Measurements from ENCODE around the gene WAC.
"Not testable (repeated sequence)": the region's sequence is repeated elsewhere in the genome, so short reads cannot be mapped to it uniquely, and the experiment has no call there.

The WAC gene, protein sequence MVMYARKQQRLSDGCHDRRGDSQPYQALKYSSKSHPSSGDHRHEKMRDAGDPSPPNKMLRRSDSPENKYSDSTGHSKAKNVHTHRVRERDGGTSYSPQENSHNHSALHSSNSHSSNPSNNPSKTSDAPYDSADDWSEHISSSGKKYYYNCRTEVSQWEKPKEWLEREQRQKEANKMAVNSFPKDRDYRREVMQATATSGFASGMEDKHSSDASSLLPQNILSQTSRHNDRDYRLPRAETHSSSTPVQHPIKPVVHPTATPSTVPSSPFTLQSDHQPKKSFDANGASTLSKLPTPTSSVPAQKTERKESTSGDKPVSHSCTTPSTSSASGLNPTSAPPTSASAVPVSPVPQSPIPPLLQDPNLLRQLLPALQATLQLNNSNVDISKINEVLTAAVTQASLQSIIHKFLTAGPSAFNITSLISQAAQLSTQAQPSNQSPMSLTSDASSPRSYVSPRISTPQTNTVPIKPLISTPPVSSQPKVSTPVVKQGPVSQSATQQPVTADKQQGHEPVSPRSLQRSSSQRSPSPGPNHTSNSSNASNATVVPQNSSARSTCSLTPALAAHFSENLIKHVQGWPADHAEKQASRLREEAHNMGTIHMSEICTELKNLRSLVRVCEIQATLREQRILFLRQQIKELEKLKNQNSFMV

DNA sequence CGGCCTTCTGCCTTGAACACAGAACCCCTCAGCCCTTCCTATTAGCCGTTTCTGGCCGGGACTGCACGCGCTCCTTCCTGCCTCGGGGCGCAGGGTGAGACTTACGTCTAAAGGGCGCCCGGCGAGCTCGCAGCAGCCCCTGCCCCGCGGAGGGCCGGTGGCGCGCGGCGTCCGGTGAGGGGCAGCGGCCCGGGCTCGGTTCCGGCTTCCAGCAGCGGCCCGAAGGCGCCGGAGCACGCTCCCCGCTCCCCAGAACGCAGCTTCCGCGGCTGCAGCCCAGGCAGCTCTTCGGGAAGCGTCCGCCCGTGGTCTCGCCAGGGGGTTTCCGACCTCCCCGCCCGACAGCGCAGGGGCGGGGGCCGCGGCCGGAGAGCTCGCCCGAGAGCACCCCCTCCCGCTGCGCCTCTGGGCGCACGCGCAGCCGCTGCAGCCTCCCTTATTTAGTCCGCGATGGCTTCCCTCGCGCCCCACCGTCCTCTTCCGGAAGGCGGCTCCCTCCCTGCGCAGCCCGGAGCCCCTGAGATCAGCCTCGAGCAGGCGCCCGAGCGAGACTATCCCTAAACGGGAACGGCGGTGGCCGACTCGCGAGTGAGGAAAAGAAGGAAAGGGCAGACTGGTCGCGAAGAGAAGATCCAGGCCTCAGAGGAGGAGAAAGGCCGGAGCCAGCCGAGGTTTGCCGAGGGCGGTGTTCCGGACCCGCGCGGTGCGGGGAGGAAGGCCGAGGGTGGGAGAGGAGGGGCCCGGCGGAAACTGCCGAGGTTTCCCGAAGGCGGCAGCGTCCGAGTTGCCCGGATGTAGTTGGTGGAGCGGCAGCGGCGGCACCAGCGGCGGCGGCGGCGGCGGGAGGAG, at the start of gene WAC:
WAC (plus strand) TSS at position 782 of the 849 bp plus-strand sequence. CDS start 462 bp downstream, outside the sequence.
- DNase-seq (ENCODE audit: low read depth in 2 of 2), result peak; percentile 91 to 95

GRCh38 chr10:28489206-28489605, 43.7 kb upstream of the WAC start:
- no peak for DNase-seq (ENCODE audit: low read depth in 2 of 2)

DNA sequence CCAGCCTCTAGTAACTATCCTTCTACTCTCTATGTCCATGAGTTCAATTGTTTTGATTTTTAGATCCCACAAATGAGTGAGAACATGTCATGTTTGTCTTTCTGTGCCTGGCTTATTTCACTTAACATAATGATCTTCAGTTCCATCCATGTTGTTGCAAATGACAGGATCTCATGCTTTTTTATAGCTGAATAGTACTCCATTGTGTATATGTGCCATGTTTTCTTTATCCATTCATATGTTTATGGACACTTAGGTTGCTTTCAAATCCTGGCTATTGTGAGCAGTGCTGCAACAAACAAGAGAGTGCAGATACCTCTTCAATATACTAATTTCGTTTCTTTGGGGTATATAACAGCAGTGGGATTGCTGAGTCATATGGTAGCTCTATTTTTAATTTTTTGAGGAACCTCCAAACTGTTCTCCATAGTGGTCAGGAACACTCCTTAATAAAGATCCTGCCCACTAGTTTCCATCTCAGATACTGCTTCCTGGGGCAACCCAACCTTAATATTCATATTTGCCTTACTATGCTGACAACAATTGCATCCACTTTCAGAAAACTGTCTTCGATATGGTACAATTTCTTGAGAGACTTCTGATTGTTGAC, 42.6 kb upstream of the WAC start:
- DNase-seq (ENCODE audit: low read depth in 2 of 2), result not testable (repeated sequence)

- DNase-seq (ENCODE audit: low read depth in 2 of 2), result no peak
These were observed 40.6 kb upstream of the WAC start for GRCh38 chr10:28492116-28492920.

GRCh38 chr10:28494420-28494819, 38.5 kb upstream of the WAC start:
- DNase-seq (ENCODE audit: low read depth in 2 of 2), result no peak

GRCh38 chr10:28495084-28495483, 37.8 kb upstream of the WAC start:
- DNase-seq (ENCODE audit: low read depth in 2 of 2), result no peak

- no peak for DNase-seq (ENCODE audit: low read depth in 2 of 2)
These were observed 36.9 kb upstream of the WAC start for GRCh38 chr10:28496017-28496416.

DNA sequence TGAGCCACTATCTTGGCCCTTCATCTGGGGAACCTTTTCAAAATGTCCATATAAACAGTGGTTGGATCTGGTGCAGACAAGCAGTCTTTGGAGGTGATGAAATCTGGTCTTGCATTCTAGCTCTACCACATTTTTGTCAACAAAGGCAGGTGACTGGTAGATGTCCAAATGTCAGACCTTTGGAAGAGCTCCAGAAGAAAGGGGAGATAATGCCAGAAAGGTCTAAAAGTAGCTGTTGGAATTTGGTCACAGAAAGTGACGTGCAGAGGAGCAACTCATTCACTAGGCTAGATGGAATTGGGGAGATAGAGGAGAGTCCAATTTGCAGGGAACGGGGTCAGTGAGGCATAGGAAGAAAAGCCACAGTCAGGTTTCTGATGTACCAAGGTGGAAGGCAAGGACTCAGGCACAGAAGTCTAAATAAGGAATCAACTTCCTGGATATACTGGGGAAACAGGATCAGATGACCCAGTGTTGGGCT, 36.4 kb upstream of the WAC start:
- no peak for DNase-seq (ENCODE audit: low read depth in 2 of 2)

DNA sequence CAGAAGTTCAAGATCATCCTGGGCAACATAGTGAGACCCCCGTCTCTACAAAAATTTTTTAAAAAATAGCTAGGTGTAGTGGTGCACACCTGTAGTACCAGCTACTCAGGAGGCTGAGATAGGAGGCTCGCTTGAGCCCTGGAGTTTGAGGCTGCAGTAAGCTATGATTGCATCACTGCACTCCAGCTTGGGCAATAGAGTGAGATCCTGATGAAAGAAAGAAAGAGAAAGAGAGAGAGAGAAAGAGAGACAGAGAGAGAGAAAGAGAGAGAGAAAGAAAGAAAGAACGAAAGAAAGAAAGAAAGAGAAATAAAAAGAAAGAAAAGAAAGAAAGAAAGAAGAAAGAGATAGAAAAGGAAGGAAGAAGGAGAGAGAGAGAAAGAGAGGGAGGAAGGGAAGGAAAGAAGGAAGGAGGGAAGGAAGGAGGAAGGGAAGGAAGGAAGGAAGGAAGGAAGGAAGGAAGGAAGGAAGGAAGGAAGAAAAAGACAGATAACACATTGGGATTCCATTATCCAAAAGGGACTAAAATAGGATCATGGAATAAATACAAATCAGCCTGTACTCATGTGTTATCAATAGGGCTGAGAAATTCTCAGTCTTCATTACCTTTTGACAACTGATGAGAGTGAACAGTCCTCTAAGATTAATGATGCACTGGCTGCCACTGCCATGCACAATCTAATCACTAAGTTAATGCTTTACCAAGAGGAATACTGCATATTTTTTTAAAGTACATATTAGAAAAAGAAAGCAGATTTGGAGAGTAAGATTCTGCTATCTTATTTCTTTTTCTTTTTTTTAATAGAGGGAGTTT, 35.4 kb upstream of the WAC start:
- DNase-seq (ENCODE audit: low read depth in 2 of 2), result no peak

GRCh38 chr10:28500203-28500602, 32.7 kb upstream of the WAC start:
- DNase-seq (ENCODE audit: low read depth in 2 of 2), result not testable (repeated sequence)

DNA sequence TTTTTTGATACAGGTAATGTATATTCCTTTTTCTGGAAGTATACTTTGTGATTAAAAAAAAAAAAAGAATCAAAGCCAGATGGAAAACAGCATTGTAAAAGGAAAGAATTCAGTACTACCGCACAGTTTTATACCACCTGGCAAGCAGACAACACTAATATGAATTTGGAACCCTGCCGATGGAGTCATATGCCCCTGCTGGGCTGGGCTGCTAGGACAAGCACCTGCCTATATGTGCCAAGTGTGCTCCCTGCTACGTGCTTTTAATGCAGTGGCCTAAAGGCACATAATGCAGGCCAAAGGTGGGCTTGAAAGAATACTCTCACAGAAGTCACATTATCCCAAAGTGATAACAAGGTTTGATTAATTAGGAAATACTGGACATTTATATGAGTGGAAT, 29.8 kb upstream of the WAC start:
- no peak for DNase-seq (ENCODE audit: low read depth in 2 of 2)

DNA sequence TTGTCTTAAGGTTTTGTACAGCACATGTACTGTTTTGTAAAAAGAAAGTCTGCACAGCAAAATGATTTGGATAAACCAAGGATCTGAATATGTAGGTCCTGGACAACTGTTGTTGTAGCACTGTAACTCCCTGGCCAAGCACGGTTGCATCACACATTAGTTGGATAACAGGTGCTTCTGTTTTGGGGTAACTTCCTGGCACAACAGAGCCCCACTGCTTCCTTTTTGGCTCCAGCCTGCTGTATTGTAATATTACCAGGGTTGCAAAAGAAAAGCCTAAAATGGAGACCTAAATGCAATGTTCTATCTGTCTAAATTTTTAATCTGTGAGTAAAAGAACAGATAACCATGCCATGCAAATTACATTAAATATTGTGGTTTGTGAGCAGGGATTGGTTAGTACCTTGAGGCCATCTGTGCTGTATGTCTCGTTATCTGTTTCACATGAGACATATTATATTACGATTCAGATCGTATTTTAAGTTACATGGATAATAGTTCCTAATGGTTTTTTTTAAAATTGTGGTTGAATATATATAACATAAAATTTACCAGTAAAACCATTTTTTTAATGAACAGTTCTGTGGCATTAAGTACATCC, 27.5 kb upstream of the WAC start:
- no peak for DNase-seq (ENCODE audit: low read depth in 2 of 2)

DNA sequence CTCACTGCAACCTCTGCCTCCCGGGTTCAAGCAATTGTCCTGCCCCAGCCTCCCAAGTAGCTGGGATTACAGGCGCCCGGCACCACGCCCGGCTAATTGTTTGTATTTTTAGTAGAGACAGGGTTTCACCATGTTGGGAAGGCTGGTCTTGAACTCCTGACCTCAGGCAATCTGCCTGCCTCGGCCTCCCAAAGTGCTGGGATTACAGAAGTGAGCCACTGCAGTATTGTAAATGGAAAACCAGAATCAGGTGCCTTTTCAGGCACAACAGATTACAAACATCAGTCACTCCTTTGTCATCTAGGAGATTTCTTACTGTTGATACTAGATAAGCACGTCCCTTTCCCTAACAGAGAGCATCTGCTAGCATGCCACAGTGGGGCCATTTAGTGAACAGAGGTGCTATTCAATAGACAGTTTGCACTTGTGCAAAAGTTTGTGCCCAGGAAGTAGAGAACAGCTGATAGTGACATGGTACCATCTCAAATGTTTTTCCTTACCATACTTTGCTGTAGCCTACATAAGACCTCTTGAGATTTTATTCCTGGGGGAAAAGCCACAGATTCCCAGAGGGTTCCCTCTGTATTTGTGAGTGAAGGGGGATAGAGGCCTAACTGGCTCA, 24.5 kb upstream of the WAC start:
- DNase-seq (ENCODE audit: low read depth in 2 of 2), result no peak

DNA sequence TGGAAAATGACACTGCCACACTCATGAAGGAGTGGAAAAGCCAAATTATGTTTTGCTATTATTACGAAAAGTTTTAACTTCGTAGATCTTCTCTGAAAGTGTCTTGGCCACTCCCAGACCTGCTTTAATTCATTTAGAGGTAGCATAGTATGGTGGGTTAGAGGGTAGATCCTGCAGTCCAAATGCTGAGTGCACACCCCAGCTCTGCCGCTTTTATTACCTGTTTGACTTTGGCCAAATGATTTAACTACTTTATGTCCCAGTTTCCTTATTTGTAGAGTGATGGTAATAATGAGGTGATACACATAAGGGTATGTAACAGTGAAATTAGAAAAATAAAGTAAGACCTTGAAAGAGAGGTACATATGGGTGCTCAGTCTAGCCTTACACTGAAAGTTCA, 23.6 kb upstream of the WAC start:
- no peak for DNase-seq (ENCODE audit: low read depth in 2 of 2)

DNA sequence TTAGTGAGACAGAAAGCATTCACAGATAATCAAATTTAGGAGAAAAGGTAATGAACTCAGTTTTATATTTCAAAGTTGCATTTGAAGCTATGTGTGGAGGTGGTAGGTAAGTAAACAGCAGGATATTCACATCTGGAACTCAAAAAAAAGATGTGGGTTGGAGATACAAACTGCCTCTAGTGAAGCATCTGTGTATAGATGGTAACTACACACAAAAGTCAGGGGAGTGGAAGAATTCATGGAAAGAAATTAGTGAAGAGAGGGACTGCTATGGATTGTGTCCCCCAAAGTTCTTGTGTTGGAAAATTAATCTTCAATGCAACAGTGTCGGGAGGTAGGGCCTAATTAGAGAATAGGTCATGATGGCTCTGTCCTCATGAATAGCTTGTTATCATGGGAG, 18.3 kb upstream of the WAC start:
- DNase-seq (ENCODE audit: low read depth in 2 of 2), result no peak

DNA sequence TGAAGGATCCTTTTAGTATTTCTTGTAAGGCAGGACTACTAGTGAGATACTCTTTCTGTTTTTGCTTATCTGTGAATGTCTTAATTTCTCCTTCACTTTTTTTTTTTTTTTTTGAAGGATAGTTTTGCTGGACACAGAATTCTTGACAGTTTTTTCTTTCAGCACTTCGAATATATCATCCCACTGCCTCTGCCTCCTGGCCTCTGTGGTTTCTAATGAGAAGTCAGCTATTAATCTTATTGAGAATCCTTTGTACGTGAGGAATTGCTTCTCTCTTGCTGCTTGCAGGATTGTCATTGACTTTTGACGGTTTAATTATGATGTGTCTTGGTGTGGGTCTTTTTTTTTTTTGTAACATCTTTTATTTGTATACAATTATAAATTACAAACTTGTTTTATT, 12.6 kb upstream of the WAC start:
- DNase-seq (ENCODE audit: low read depth in 2 of 2), result no peak

DNA sequence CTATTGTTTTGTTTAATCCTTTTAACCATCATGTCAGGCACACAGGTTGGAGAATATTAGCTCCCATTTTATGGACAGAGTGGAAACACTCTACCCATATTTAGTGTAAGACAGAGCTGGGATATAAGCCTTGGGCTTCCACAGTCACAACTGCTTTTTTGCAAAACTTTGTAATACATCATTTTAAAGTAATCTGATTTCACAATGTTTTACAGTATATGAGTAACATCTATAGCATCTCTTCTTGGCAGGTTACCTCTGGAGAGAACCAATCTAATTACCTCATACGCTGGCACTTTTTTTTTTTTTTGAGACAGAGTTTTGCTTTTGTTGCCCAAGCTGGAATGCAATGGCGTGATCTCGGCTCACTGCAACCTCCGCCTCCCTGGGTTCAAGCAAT, 12.1 kb upstream of the WAC start:
- DNase-seq (ENCODE audit: low read depth in 2 of 2), result not testable (repeated sequence)

- not testable (repeated sequence) for DNase-seq (ENCODE audit: low read depth in 2 of 2)
These were observed 11.0 kb upstream of the WAC start for GRCh38 chr10:28521961-28522360.

GRCh38 chr10:28523725-28524252, 9.1 kb upstream of the WAC start:
- DNase-seq (ENCODE audit: low read depth in 2 of 2), result no peak
